OCI-LY1 (cell line): Measurements from ENCODE around the gene GABRG3.

ENCODE experiments used
- H2AFZ ChIP-seq: fragments of 200-600 bp; sonication (generic), shearing (Covaris generic); 2 replicates; pipeline ENCODE4 v1.6.0; 2014; ENCODE audit warnings: antibody characterized with exemption, mild to moderate bottlenecking, low read length
- H3F3A ChIP-seq: fragments of 200-600 bp; sonication (generic), shearing (Covaris generic); 2 replicates; pipeline ENCODE4 v1.6.0; 2014; ENCODE audit warnings: mild to moderate bottlenecking, antibody characterized with exemption, low read length, moderate library complexity; ENCODE audit not compliant: insufficient read depth
- H3K27ac ChIP-seq: fragments of 200-600 bp; sonication (generic); 2 replicates; pipeline ENCODE4 v1.5.1; 2014; ENCODE audit warnings: low read length, mixed run types, mild to moderate bottlenecking, low read depth; ENCODE audit not compliant: poor library complexity, severe bottlenecking
- H3K27me3 ChIP-seq: fragments of 200-600 bp; sonication (generic); 2 replicates; pipeline ENCODE4 v1.6.0; 2014; ENCODE audit warnings: antibody characterized with exemption, mild to moderate bottlenecking, low read length, moderate library complexity; ENCODE audit not compliant: insufficient read depth
- H3K36me3 ChIP-seq: fragments of 200-600 bp; sonication (generic); 2 replicates; pipeline ENCODE4 v1.6.1; 2014; ENCODE audit warnings: mild to moderate bottlenecking, antibody characterized with exemption, low read length, moderate library complexity, mixed read lengths; ENCODE audit not compliant: insufficient read depth
- H3K4me1 ChIP-seq: fragments of 200-600 bp; sonication (generic); 2 replicates; pipeline ENCODE4 v1.5.1; 2014; ENCODE audit warnings: mild to moderate bottlenecking, low read length, moderate library complexity; ENCODE audit not compliant: insufficient read depth, severe bottlenecking
- H3K4me2 ChIP-seq: fragments of 200-600 bp; sonication (generic), shearing (Covaris generic); 2 replicates; pipeline ENCODE4 v1.6.1; 2014; ENCODE audit warnings: low read length
- H3K4me3 ChIP-seq: fragments of 200-600 bp; sonication (generic); 2 replicates; pipeline ENCODE4 v1.5.1; 2014; ENCODE audit warnings: low read length, low read depth, mild to moderate bottlenecking, mixed read lengths; ENCODE audit not compliant: poor library complexity, severe bottlenecking
- H3K79me2 ChIP-seq: fragments of 200-600 bp; shearing (Covaris generic); 2 replicates; pipeline ENCODE4 v1.6.1; 2016; ENCODE audit warnings: mixed run types, low read length, mixed read lengths; ENCODE audit not compliant: insufficient read depth
- H3K9ac ChIP-seq: fragments of 200-600 bp; sonication (generic), shearing (Covaris generic); 2 replicates; pipeline ENCODE4 v1.6.1; 2014; ENCODE audit warnings: mild to moderate bottlenecking, low read length, mixed read lengths
- H3K9me2 ChIP-seq: fragments of 200-600 bp; sonication (generic), shearing (Covaris generic); 2 replicates; pipeline ENCODE4 v1.6.1; 2014; ENCODE audit warnings: low read depth, mild to moderate bottlenecking, low read length, mixed read lengths
- H3K9me3 ChIP-seq: fragments of 200-600 bp; shearing (Covaris generic); 2 replicates; pipeline ENCODE4 v1.6.1; 2014; ENCODE audit warnings: low read length, mixed read lengths
- H4K20me1 ChIP-seq: fragments of 200-600 bp; sonication (generic), shearing (Covaris generic); 2 replicates; pipeline ENCODE4 v1.6.0; 2016; ENCODE audit warnings: mild to moderate bottlenecking, low read length; ENCODE audit not compliant: insufficient read depth
- CTCF ChIP-seq: fragments of 200-600 bp; sonication (generic), shearing (Covaris generic); IDR thresholded peaks from 2 replicates; pipeline ENCODE4 v1.5.1; 2017; ENCODE audit warnings: mild to moderate bottlenecking, antibody characterized with exemption, low read length, moderate library complexity, mixed read lengths
- EZH2 ChIP-seq: fragments of 200-600 bp; sonication (generic), shearing (Covaris generic); IDR thresholded peaks from 2 replicates; pipeline ENCODE4 v1.8.0; 2017; ENCODE audit warnings: borderline replicate concordance, mixed run types, mild to moderate bottlenecking, antibody characterized with exemption, low read length, moderate library complexity, mixed read lengths

The GABRG3 gene

GRCh38 chr15:27278761-27279160 is 307.8 kb downstream of the GABRG3 start:
- Histone ChIP-seq H3K4me1 (no peaks in the 10 kb centered on the region), H3K9me2 (no peaks in the 10 kb centered on the region), H3K79me2 (no peaks in the 10 kb centered on the region), H2AFZ (no peak overlapping the region), H3F3A (no peaks in the 10 kb centered on the region), H4K20me1 (no peaks in the 10 kb centered on the region), H3K9ac (no peak overlapping the region), H3K27me3 (no peaks in the 10 kb centered on the region), H3K4me3 (no peak overlapping the region), H3K36me3 (no peaks in the 10 kb centered on the region), H3K27ac (no peak overlapping the region), H3K4me2 (no peak overlapping the region), H3K9me3 (no peaks in the 10 kb centered on the region)
- TF ChIP-seq CTCF (no peak), EZH2 (no peak)

- Histone ChIP-seq H4K20me1 (no peaks in the 10 kb centered on the region), H2AFZ (no peak overlapping the region), H3F3A (no peaks in the 10 kb centered on the region), H3K9ac (no peak overlapping the region), H3K4me2 (no peak overlapping the region), H3K36me3 (no peaks in the 10 kb centered on the region), H3K27ac (no peak overlapping the region), H3K27me3 (no peaks in the 10 kb centered on the region), H3K9me2 (no peaks in the 10 kb centered on the region), H3K4me1 (no peaks in the 10 kb centered on the region), H3K4me3 (no peak overlapping the region), H3K79me2 (no peaks in the 10 kb centered on the region), H3K9me3 (no peaks in the 10 kb centered on the region)
- no peak for TF ChIP-seq EZH2
- no peak for TF ChIP-seq CTCF
Measured at GRCh38 chr15:27292641-27293040, 321.7 kb downstream of the GABRG3 start.

- Histone ChIP-seq H3K4me2 (no peak overlapping the region), H3K27me3 (no peaks in the 10 kb centered on the region), H3K4me1 (no peaks in the 10 kb centered on the region), H3K9ac (no peak overlapping the region), H2AFZ (no peak overlapping the region), H3K36me3 (no peaks in the 10 kb centered on the region), H4K20me1 (no peaks in the 10 kb centered on the region), H3K9me3 (no peaks in the 10 kb centered on the region), H3F3A (no peaks in the 10 kb centered on the region), H3K27ac (no peak overlapping the region), H3K79me2 (no peaks in the 10 kb centered on the region), H3K4me3 (no peak overlapping the region), H3K9me2 (no peaks in the 10 kb centered on the region)
- no peak for TF ChIP-seq CTCF
- no peak for TF ChIP-seq EZH2
Measured at GRCh38 chr15:27293607-27294006, 322.6 kb downstream of the GABRG3 start.
